DOHH2 (cell line): ENCODE results near the gene MGAT4B.

ENCODE experiments used
- H3F3A ChIP-seq: fragments of 200-600 bp; sonication (generic), shearing (Covaris generic); 2 replicates; pipeline ENCODE4 v1.6.0; 2016; ENCODE audit warnings: antibody characterized with exemption, mild to moderate bottlenecking; ENCODE audit not compliant: control insufficient read depth, insufficient read depth
- H3K27ac ChIP-seq: fragments of 200-600 bp; sonication (generic); 2 replicates; pipeline ENCODE4 v1.5.1; 2014; ENCODE audit warnings: low read depth, mild to moderate bottlenecking, low read length, moderate library complexity
- H3K27me3 ChIP-seq: fragments of 200-600 bp; sonication (generic); 2 replicates; pipeline ENCODE4 v1.6.1; 2014; ENCODE audit warnings: mild to moderate bottlenecking, low read length, mixed read lengths; ENCODE audit not compliant: control insufficient read depth
- H3K36me3 ChIP-seq: fragments of 200-600 bp; sonication (generic); 2 replicates; pipeline ENCODE4 v1.6.1; 2014; ENCODE audit warnings: mild to moderate bottlenecking, low read length, moderate library complexity, mixed read lengths; ENCODE audit not compliant: control insufficient read depth
- H3K4me1 ChIP-seq: fragments of 200-600 bp; sonication (generic); 2 replicates; pipeline ENCODE4 v1.6.1; 2014; ENCODE audit warnings: mild to moderate bottlenecking, low read length, mixed read lengths; ENCODE audit not compliant: control insufficient read depth
- H3K4me2 ChIP-seq: fragments of 200-600 bp; sonication (generic); 2 replicates; pipeline ENCODE4 v1.6.0; 2014; ENCODE audit warnings: mild to moderate bottlenecking, low read length, moderate library complexity
- H3K4me3 ChIP-seq: fragments of 200-600 bp; sonication (generic); 2 replicates; pipeline ENCODE4 v1.5.1; 2014; ENCODE audit warnings: mild to moderate bottlenecking, low read length, mixed read lengths
- H3K79me2 ChIP-seq: fragments of 200-600 bp; sonication (generic); 2 replicates; pipeline ENCODE4 v1.6.1; 2014; ENCODE audit warnings: mild to moderate bottlenecking, low read length, mixed read lengths; ENCODE audit not compliant: control insufficient read depth
- H3K9me2 ChIP-seq: fragments of 200-600 bp; sonication (generic); replicated peaks from 2 replicates; pipeline ENCODE4 v1.6.1; 2014; ENCODE audit warnings: mild to moderate bottlenecking, low read length, mixed read lengths; ENCODE audit not compliant: control insufficient read depth
- H3K9me3 ChIP-seq: fragments of 200-600 bp; sonication (generic); 2 replicates; pipeline ENCODE4 v1.6.1; 2014; ENCODE audit warnings: antibody characterized with exemption, low read length, mixed read lengths; ENCODE audit not compliant: control insufficient read depth, insufficient read depth
- H4K20me1 ChIP-seq: fragments of 200-600 bp; sonication (generic); 2 replicates; pipeline ENCODE4 v1.6.0; 2014; ENCODE audit warnings: low read depth, mild to moderate bottlenecking, antibody characterized with exemption, low read length, moderate library complexity; ENCODE audit not compliant: control insufficient read depth, insufficient read depth
- CTCF ChIP-seq: fragments of 200-600 bp; sonication (generic); IDR thresholded peaks from one replicate; pipeline ENCODE4 v1.5.1; 2014; ENCODE audit warnings: antibody characterized with exemption, mild to moderate bottlenecking, low read depth, low read length; ENCODE audit not compliant: poor library complexity, severe bottlenecking
- EZH2phosphoT487 ChIP-seq: fragments of 200-600 bp; sonication (generic); IDR thresholded peaks from 2 replicates; pipeline ENCODE4 v1.6.1; 2017; ENCODE audit warnings: borderline replicate concordance, mild to moderate bottlenecking, antibody characterized with exemption, low read length, moderate library complexity, mixed read lengths

MGAT4B gene

GRCh38 chr5:179762781-179763176 is 43.9 kb downstream of the MGAT4B start:
- H3K4me3 ChIP-seq: no peak overlapping the region
- H3K9me3 ChIP-seq: no peaks in the 10 kb centered on the region
- TF ChIP-seq CTCF (no peak), EZH2phosphoT487 (no peak)
- H3K36me3 ChIP-seq: peaks cover 34% of the 10 kb centered on the region
- H4K20me1 ChIP-seq: peaks cover 24% of the 10 kb centered on the region
- no peaks in the 10 kb centered on the region for H3K9me2 ChIP-seq
- peaks cover 96% of the 10 kb centered on the region for H3K79me2 ChIP-seq
- H3K27me3 ChIP-seq: no peaks in the 10 kb centered on the region
- peaks cover 40% of the 10 kb centered on the region for H3K4me1 ChIP-seq
- peak overlapping the region; percentile 39 for H3K27ac ChIP-seq
- H3K4me2 ChIP-seq: peak overlapping the region; percentile 48
- peaks cover 15% of the 10 kb centered on the region for H3F3A ChIP-seq

- H3K27me3 ChIP-seq: no peaks in the 10 kb centered on the region
- no peaks in the 10 kb centered on the region for H3K9me3 ChIP-seq
- peak overlapping the region; percentile 39 for H3K27ac ChIP-seq
- peaks cover 96% of the 10 kb centered on the region for H3K79me2 ChIP-seq
- peaks cover 40% of the 10 kb centered on the region for H3K4me1 ChIP-seq
- TF ChIP-seq EZH2phosphoT487 (no peak), CTCF (no peak)
- no peaks in the 10 kb centered on the region for H3K9me2 ChIP-seq
- peak overlapping the region; percentile 27 for H3K4me3 ChIP-seq
- H4K20me1 ChIP-seq: peaks cover 24% of the 10 kb centered on the region
- peaks cover 29% of the 10 kb centered on the region for H3K36me3 ChIP-seq
- H3F3A ChIP-seq: peaks cover 15% of the 10 kb centered on the region
- peak overlapping the region; percentile 48 for H3K4me2 ChIP-seq
Observed at GRCh38 chr5:179762079-179762780, 44.4 kb downstream of the MGAT4B start.

- Histone ChIP-seq H3K4me3 (no peak overlapping the region), H3K9me3 (no peaks in the 10 kb centered on the region), H3K9me2 (no peaks in the 10 kb centered on the region), H3K27me3 (no peaks in the 10 kb centered on the region), H3K4me2 (no peak overlapping the region), H4K20me1 (peaks cover 24% of the 10 kb centered on the region), H3K27ac (no peak overlapping the region), H3K79me2 (peaks cover 96% of the 10 kb centered on the region), H3K4me1 (peaks cover 40% of the 10 kb centered on the region), H3F3A (peaks cover 18% of the 10 kb centered on the region), H3K36me3 (peaks cover 8% of the 10 kb centered on the region)
- TF ChIP-seq CTCF (no peak), EZH2phosphoT487 (no peak)
Observed at GRCh38 chr5:179759581-179760551, 46.8 kb downstream of the MGAT4B start.
